Measurements from ENCODE around the gene NCF2.
"Not testable (repeated sequence)": the region's sequence is repeated elsewhere in the genome, so short reads cannot be mapped to it uniquely, and the experiment has no call there.

NCF2 gene, protein sequence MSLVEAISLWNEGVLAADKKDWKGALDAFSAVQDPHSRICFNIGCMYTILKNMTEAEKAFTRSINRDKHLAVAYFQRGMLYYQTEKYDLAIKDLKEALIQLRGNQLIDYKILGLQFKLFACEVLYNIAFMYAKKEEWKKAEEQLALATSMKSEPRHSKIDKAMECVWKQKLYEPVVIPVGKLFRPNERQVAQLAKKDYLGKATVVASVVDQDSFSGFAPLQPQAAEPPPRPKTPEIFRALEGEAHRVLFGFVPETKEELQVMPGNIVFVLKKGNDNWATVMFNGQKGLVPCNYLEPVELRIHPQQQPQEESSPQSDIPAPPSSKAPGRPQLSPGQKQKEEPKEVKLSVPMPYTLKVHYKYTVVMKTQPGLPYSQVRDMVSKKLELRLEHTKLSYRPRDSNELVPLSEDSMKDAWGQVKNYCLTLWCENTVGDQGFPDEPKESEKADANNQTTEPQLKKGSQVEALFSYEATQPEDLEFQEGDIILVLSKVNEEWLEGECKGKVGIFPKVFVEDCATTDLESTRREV

GRCh38 chr1:183590244-183591191 lies at the start of gene NCF2:
NCF2 (minus strand) TSS chr1:183590459; CDS start chr1:183590329, 130 bp downstream.
- no peak for DNase-seq (ENCODE audit: low read depth)

DNA sequence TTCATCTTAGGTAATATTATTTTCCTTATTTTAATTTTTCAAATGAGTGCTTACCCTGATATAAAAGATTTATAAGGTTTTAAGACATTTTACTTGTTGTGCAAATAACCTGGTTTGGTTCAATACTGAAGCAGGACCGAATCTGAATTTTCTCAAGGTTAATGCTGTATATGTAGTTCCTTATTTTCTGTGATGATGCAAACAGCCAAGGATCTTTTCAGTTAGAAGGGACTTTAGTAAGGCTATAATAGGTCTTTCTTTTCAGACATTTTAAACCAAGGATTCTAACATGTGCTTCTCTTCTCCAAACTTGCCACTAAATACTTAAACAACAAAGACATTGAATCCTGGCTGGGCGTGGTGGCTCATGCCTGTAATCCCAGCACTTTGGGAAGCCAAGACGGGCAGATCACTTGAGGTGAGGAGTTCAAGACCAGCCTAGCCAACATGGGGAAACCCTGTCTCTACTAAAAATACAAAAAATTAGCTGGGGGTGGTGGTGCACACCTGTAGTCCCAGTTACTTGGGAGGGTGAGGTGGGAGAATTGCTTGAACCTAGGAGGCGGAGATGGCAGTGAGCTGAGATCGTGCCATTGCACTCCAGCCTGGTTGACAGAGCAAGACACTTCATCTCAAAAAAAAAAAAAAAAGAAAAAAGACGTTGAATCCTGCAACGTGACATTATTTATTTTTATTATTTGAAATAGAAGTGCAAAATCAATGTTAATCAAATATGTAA lies 48.6 kb upstream of the NCF2 start:
- no peak for DNase-seq (ENCODE audit: low read depth)

GRCh38 chr1:183636783-183637182 lies 46.5 kb upstream of the NCF2 start:
- no peak for DNase-seq (ENCODE audit: low read depth)

- no peak for DNase-seq (ENCODE audit: low read depth)
These were observed 46.0 kb upstream of the NCF2 start for GRCh38 chr1:183636334-183636682.

DNA sequence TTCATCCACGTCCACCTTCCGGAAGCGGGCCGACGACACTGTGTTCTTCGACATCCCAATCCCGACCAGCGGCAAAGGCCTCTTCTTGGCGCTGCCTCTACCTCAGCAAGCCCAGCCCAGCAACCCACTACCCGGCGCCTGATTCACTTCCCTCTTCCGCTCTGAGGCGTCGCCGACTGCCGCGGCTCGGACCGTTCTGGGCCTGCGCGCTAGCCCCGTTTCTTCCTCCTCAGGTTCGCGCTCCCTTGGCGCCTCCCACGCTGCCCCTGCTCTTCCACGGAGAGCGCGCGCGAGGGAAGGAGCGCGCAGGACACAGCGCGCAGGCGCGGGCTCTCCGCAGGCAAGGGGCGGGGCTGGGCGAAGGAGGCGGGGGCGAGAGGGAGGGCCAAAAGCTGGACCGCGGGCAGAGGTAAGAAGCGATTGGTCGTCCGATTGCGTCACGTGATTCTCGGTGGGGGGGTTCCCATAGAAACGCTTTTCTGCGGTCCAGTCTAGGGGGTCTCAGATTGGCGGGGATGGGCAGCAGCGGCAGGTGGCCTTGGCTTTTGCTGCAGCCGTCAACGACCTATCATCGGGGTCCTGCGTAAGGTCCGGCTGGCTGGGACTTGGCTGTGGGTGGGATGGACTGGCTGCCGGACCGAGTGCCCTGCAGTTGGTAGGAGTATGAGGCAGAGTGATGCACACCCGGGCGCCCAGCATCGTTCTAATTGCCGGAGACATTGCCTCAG lies 45.5 kb upstream of the NCF2 start, which contains the start of gene ARPC5:
TSS of gene ARPC5 (minus strand) at position 178 of the 728 bp plus-strand sequence. CDS start at position 54, 124 bp downstream.
- peak; percentile 91 for DNase-seq (ENCODE audit: low read depth)

GRCh38 chr1:183635099-183635605 lies 44.9 kb upstream of the NCF2 start:
- DNase-seq (ENCODE audit: low read depth) = no peak

DNA sequence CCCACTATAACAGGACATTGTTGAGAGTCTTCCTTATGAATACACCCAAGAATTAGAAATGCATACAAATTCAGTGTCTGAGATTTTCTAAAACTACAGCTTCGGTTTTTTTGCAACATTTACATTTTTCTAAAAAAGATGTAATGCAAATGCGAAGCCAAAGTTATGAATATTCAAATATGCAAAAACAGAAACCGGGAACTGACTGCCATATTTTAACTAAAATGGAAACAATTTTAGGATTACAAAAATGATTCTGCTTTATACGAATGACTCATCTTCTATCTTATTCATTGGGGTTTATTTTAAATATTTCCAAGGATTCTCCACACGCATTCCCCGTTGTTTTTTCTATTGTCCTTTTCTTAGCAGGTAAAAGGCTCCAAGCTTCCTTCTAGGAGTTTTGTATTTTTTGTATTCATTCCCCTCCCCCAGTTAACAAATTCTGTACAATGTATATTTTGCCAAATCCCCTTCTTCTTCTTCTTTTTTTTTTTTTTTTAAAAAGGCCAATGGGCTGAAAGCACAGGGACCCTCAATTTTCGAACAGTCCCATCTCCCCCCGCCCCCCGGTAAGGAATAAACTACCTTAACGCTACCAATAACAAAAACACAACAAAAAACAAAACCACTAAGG lies 44.3 kb upstream of the NCF2 start:
- no peak for DNase-seq (ENCODE audit: low read depth)

- peak; percentile 16 for DNase-seq (ENCODE audit: low read depth)
These were observed 43.6 kb upstream of the NCF2 start for GRCh38 chr1:183633676-183634343.

DNA sequence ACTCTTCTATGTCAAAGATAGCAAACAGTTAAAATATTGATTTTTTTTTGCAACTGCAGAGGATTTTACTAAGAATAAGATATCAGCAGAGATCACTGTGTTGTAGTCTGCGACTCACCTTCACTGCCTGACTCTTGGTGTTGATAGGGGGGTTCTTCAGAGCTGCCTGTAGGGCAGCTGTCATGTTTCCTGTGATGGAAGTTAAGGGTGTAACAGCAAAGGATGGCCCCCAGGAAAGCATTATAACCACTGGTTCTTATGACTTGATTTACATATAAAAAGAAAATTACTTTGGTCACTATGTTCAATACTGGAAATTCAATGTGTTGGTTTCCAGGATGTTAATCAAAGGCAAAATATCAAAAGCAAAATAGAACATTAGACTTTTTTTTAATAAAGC lies 42.7 kb upstream of the NCF2 start:
- DNase-seq (ENCODE audit: low read depth) = no peak

DNA sequence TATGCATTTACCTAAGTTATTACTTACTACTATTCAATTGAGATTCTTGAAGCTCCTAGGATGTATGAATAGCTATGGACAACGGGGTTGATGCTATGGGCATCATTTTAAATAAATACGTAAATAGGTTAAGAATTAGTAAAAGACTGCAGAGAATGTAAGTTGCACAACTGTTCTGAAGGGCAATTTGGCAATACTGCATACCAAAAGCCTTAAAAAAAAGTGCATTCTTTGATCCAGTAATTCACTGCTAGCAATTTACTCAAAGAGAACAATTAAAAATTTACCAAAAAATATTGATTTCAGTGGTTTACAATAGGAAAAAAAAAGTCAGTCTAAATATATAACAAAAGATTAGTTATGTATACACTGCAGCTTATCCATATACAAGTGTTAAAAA lies 41.9 kb upstream of the NCF2 start:
- no peak for DNase-seq (ENCODE audit: low read depth)

DNA sequence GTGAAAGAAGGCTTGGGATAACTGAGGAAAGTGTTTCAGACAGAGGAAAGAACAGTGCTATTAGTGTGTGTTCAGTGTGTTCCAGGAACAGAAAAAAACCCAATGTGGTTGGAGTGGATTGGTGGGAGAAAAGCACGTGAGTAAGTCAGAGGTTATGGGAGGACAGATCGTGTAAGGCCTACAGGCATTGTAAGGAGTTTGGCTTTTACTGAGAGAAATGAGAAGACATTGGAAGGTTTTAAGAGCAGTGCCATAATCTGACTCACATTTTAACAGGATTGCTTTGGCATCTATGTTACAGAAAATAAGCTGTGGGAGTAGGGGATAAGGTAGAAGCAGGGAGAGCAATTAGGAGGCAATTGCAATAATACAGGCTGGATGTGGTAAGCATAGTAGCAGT lies 40.5 kb upstream of the NCF2 start:
- DNase-seq (ENCODE audit: low read depth) = no peak

GRCh38 chr1:183628537-183628936 lies 38.3 kb upstream of the NCF2 start:
- no peak for DNase-seq (ENCODE audit: low read depth)

GRCh38 chr1:183626236-183626635 lies 36.0 kb upstream of the NCF2 start:
- DNase-seq (ENCODE audit: low read depth) = not testable (repeated sequence)

DNA sequence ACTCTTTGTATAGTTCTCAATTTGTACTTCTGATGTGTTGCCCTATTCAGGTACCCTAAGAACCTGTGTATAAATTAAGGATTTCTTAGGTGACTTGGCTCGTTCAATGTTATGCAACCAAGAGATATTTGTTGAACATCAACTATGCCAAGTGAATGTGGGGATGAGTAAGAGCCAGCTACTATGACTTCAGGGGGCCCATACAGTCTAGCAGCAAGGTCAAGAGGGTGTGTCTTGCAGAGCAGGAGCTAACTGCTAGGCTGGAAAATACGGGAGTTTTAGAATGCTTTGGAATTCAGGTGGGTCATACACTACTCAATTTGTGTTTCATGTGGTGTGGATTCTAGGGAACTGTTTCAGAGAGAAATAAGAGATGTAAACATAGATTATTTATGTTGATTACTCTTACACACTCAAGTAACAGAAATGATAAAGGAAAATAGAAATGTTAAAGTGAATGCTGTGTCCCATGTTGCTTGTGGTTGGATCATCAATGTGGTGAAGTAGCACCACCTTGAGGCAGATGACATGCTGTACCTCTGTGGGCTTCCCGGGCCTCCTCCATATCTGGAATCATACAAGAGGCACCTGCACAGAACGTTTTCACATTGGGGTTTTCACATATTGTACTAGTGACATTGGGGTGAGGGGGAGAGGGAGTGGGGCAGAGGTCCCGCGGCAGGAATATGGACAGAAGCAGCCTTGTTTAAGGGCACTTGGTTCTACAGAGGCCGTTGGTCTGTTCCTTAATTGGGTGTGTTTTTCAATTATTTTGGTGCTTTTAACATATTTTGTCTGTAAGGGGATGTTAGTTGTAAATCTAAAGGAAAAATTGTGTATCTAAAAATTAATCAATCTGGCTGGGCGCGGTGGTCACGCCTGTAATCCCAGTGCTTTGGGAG lies 32.9 kb upstream of the NCF2 start:
- DNase-seq (ENCODE audit: low read depth) = peak; percentile 8

GRCh38 chr1:183622013-183622412 lies 31.8 kb upstream of the NCF2 start:
- DNase-seq (ENCODE audit: low read depth) = no peak

GRCh38 chr1:183620311-183620710 lies 30.1 kb upstream of the NCF2 start:
- no peak for DNase-seq (ENCODE audit: low read depth)

GRCh38 chr1:183619781-183620180 lies 29.5 kb upstream of the NCF2 start:
- DNase-seq (ENCODE audit: low read depth) = no peak

- not testable (repeated sequence) for DNase-seq (ENCODE audit: low read depth)
These were observed 27.9 kb upstream of the NCF2 start for GRCh38 chr1:183618202-183618601.

DNA sequence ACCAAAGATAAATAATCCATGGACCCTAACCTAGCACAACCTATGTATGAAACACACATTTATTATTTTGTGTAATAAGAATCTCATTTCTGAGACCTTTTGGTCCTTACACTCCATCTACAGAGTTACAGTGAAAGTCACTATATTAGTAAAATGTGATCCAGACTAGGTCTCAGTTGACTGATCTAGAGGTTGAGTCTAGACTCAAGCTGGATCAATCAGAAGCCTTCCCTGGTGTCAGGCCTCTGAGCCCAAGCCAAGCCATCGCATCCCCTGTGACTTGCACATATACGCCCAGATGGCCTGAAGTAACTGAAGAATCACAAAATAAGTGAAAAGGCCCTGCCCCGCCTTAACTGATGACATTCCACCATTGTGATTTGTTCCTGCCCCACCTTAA lies 22.7 kb upstream of the NCF2 start:
- not testable (repeated sequence) for DNase-seq (ENCODE audit: low read depth)

Data from T-helper 22 cell (primary cell).